Panc1 (cell line): ENCODE measurements around the gene OTOG.

ENCODE experiments used
- CTCF ChIP-seq: fragments of 450-650 bp; IDR thresholded peaks from 2 replicates; pipeline ENCODE4 v1.5.1; 2017; ENCODE audit warnings: mild to moderate bottlenecking
- POLR2AphosphoS5 ChIP-seq: IDR thresholded peaks from 2 replicates; pipeline ENCODE4 v1.6.1; 2012; ENCODE audit warnings: mild to moderate bottlenecking, low read depth, low read length, moderate library complexity
- REST ChIP-seq, 2 experiments: IDR thresholded peaks; 2 replicates each; pipeline ENCODE4 v1.6.1; 2011 to 2012; ENCODE audit warnings: low read depth in 2 of 2, control low read depth in 1 of 2, low read length in 1 of 2, mild to moderate bottlenecking in 1 of 2, moderate library complexity in 1 of 2; ENCODE audit not compliant: insufficient read depth in 1 of 2
- TCF7L2 ChIP-seq: IDR thresholded peaks from 2 replicates; pipeline ENCODE4 v1.6.1; 2011; ENCODE audit warnings: mild to moderate bottlenecking, low read depth, low read length, inconsistent platforms

- TF ChIP-seq POLR2AphosphoS5 = no peak
- TF ChIP-seq CTCF = no peak
- TF ChIP-seq REST (IDR thresholded peaks at IDR 0.05; ENCODE audit: insufficient read depth in 1 of 2, low read depth in 2 of 2, low read length in 1 of 2) = no peak
- no peak for TF ChIP-seq TCF7L2
Observed at GRCh38 chr11:17537261-17537660, 9.8 kb upstream of the OTOG start.
